ENCODE data around the gene GGT1.
"Not testable (repeated sequence)": the region's sequence is repeated elsewhere in the genome, so short reads cannot be mapped to it uniquely, and the experiment has no call there.

Gene GGT1

GRCh38 chr22:24602847-24603769, at the start of gene GGT1:
Gene GGT1 (plus strand): TSS chr22:24603193. CDS start chr22:24611082, 7,889 bp downstream.
- not testable (repeated sequence) for H3K27ac ChIP-seq (ENCODE audit: low read depth, low read length); H3K9me3 ChIP-seq (ENCODE audit: control insufficient read depth in 5 of 5, low read length in 5 of 5); H3K4me3 ChIP-seq (ENCODE audit: low read depth in 1 of 5, low read length in 5 of 5); H3K4me1 ChIP-seq (ENCODE audit: control insufficient read depth in 5 of 5, insufficient read depth in 5 of 5, low read length in 5 of 5); H3K9ac ChIP-seq (ENCODE audit: low read length in 5 of 5); H3K27me3 ChIP-seq (ENCODE audit: control insufficient read depth in 5 of 5, insufficient read depth in 4 of 5, low read length in 5 of 5); H3K36me3 ChIP-seq (ENCODE audit: control insufficient read depth in 5 of 5, insufficient read depth in 5 of 5, low read length in 5 of 5)

GRCh38 chr22:24553597-24554312, 49.2 kb upstream of the GGT1 start:
- peaks cover 19 to 61% (median 44%) of the 10 kb centered on the region in 5 donors for H3K4me1 ChIP-seq (ENCODE audit: control insufficient read depth in 5 of 5, insufficient read depth in 5 of 5, low read length in 5 of 5)
- peak overlapping the region; percentile 81 to 92 (median 92) for H3K4me3 ChIP-seq (ENCODE audit: low read depth in 1 of 5, low read length in 5 of 5)
- peak overlapping the region; percentile 84 to 98 (median 96) for H3K9ac ChIP-seq (ENCODE audit: low read length in 5 of 5)
- no peaks in the 10 kb centered on the region for H3K27me3 ChIP-seq (ENCODE audit: control insufficient read depth in 5 of 5, insufficient read depth in 4 of 5, low read length in 5 of 5)
- peak overlapping the region; percentile 96 for H3K27ac ChIP-seq (ENCODE audit: low read depth, low read length)
- H3K36me3 ChIP-seq (ENCODE audit: control insufficient read depth in 5 of 5, insufficient read depth in 5 of 5, low read length in 5 of 5), result peaks cover 7 to 37% (median 24%) of the 10 kb centered on the region in 5 donors
- no peaks in the 10 kb centered on the region for H3K9me3 ChIP-seq (ENCODE audit: control insufficient read depth in 5 of 5, low read length in 5 of 5)

GRCh38 chr22:24554313-24555164, 48.5 kb upstream of the GGT1 start, which contains the start of gene GUCD1:
Gene GUCD1 (minus strand): TSS chr22:24555138. CDS start chr22:24554991, 147 bp downstream.
- H3K36me3 ChIP-seq (ENCODE audit: control insufficient read depth in 5 of 5, insufficient read depth in 5 of 5, low read length in 5 of 5), result peaks cover 12 to 43% (median 28%) of the 10 kb centered on the region in 5 donors
- no peaks in the 10 kb centered on the region for H3K9me3 ChIP-seq (ENCODE audit: control insufficient read depth in 5 of 5, low read length in 5 of 5)
- no peaks in the 10 kb centered on the region for H3K27me3 ChIP-seq (ENCODE audit: control insufficient read depth in 5 of 5, insufficient read depth in 4 of 5, low read length in 5 of 5)

GRCh38 chr22:24555165-24556039, 47.6 kb upstream of the GGT1 start, which contains the start of gene SNRPD3:
Gene SNRPD3 (plus strand): TSS chr22:24555999. CDS start chr22:24557675, 1,676 bp downstream.
- H3K9ac ChIP-seq (ENCODE audit: low read length in 5 of 5), result peak within 1 kb of the TSS; percentile 92 to 98 (median 96)
- peaks cover 12 to 38% (median 29%) of the 10 kb centered on the region in 5 donors for H3K36me3 ChIP-seq (ENCODE audit: control insufficient read depth in 5 of 5, insufficient read depth in 5 of 5, low read length in 5 of 5)
- peak within 1 kb of the TSS; percentile 98 for H3K27ac ChIP-seq (ENCODE audit: low read depth, low read length)
- peak within 1 kb of the TSS; percentile 81 to 99 (median 96) for H3K4me3 ChIP-seq (ENCODE audit: low read depth in 1 of 5, low read length in 5 of 5)
- H3K4me1 ChIP-seq (ENCODE audit: control insufficient read depth in 5 of 5, insufficient read depth in 5 of 5, low read length in 5 of 5), result peaks cover 18 to 50% (median 46%) of the 10 kb centered on the region in 5 donors
- H3K27me3 ChIP-seq (ENCODE audit: control insufficient read depth in 5 of 5, insufficient read depth in 4 of 5, low read length in 5 of 5), result no peaks in the 10 kb centered on the region
- H3K9me3 ChIP-seq (ENCODE audit: control insufficient read depth in 5 of 5, low read length in 5 of 5), result no peaks in the 10 kb centered on the region

More at GRCh38 chr22:24554313-24555164, 48.5 kb upstream of the GGT1 start, which contains the start of gene GUCD1:
- Histone ChIP-seq H3K27ac (ENCODE audit: low read depth, low read length) (peak within 1 kb of the TSS; percentile 98), H3K4me3 (ENCODE audit: low read depth in 1 of 5, low read length in 5 of 5) (peak within 1 kb of the TSS; percentile 81 to 99 (median 96)), H3K4me1 (ENCODE audit: control insufficient read depth in 5 of 5, insufficient read depth in 5 of 5, low read length in 5 of 5) (peaks cover 19 to 58% (median 47%) of the 10 kb centered on the region in 5 donors), H3K9ac (ENCODE audit: low read length in 5 of 5) (peak within 1 kb of the TSS; percentile 92 to 98 (median 96))

DNA sequence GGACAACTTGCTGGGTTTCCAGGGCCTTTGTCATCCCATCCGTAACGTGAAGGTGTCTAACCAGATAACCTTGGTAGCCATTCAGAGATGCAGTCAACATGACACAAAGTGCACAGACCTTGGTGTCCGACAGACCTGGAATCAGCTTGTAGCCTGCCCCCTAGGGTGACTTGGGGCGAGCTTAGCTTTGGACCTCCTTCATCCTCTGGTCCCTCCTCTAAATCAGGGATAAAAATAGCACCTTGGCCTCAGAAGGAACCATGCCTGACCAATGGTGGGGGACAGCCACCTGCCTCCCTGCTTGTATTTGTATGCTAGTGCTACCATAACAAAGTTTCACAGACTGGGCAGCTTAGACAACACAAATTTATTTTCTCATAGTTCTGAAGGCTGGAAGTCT, 43.5 kb upstream of the GGT1 start:
- Histone ChIP-seq H3K9me3 (ENCODE audit: control insufficient read depth in 5 of 5, low read length in 5 of 5) (no peaks in the 10 kb centered on the region), H3K27ac (ENCODE audit: low read depth, low read length) (no peak overlapping the region), H3K9ac (ENCODE audit: low read length in 5 of 5) (peak overlapping the region in 1 of 5 donors; percentile 10), H3K36me3 (ENCODE audit: control insufficient read depth in 5 of 5, insufficient read depth in 5 of 5, low read length in 5 of 5) (peaks cover 15 to 44% (median 33%) of the 10 kb centered on the region in 5 donors), H3K4me3 (ENCODE audit: low read depth in 1 of 5, low read length in 5 of 5) (no peak overlapping the region), H3K4me1 (ENCODE audit: control insufficient read depth in 5 of 5, insufficient read depth in 5 of 5, low read length in 5 of 5) (peaks cover 7 to 32% (median 27%) of the 10 kb centered on the region in 5 donors), H3K27me3 (ENCODE audit: control insufficient read depth in 5 of 5, insufficient read depth in 4 of 5, low read length in 5 of 5) (no peaks in the 10 kb centered on the region)

GRCh38 chr22:24563246-24563645, 39.7 kb upstream of the GGT1 start:
- peaks cover 0 to 22% (median 17%) of the 10 kb centered on the region in 5 donors for H3K4me1 ChIP-seq (ENCODE audit: control insufficient read depth in 5 of 5, insufficient read depth in 5 of 5, low read length in 5 of 5)
- no peaks in the 10 kb centered on the region for H3K9me3 ChIP-seq (ENCODE audit: control insufficient read depth in 5 of 5, low read length in 5 of 5)
- no peak overlapping the region for H3K4me3 ChIP-seq (ENCODE audit: low read depth in 1 of 5, low read length in 5 of 5)
- H3K36me3 ChIP-seq (ENCODE audit: control insufficient read depth in 5 of 5, insufficient read depth in 5 of 5, low read length in 5 of 5), result peaks cover 11 to 51% (median 37%) of the 10 kb centered on the region in 5 donors
- no peaks in the 10 kb centered on the region for H3K27me3 ChIP-seq (ENCODE audit: control insufficient read depth in 5 of 5, insufficient read depth in 4 of 5, low read length in 5 of 5)
- peak overlapping the region; percentile 38 for H3K27ac ChIP-seq (ENCODE audit: low read depth, low read length)
- H3K9ac ChIP-seq (ENCODE audit: low read length in 5 of 5), result peak overlapping the region in 1 of 5 donors; percentile 48

- no peak overlapping the region for H3K4me3 ChIP-seq (ENCODE audit: low read depth in 1 of 5, low read length in 5 of 5)
- H3K27ac ChIP-seq (ENCODE audit: low read depth, low read length), result peak overlapping the region; percentile 38
- H3K4me1 ChIP-seq (ENCODE audit: control insufficient read depth in 5 of 5, insufficient read depth in 5 of 5, low read length in 5 of 5), result peaks cover 0 to 22% (median 14%) of the 10 kb centered on the region in 5 donors
- H3K36me3 ChIP-seq (ENCODE audit: control insufficient read depth in 5 of 5, insufficient read depth in 5 of 5, low read length in 5 of 5), result peaks cover 7 to 47% (median 34%) of the 10 kb centered on the region in 5 donors
- H3K27me3 ChIP-seq (ENCODE audit: control insufficient read depth in 5 of 5, insufficient read depth in 4 of 5, low read length in 5 of 5), result no peaks in the 10 kb centered on the region
- peak overlapping the region in 3 of 5 donors; percentile 10 to 61 (median 15) for H3K9ac ChIP-seq (ENCODE audit: low read length in 5 of 5)
- no peaks in the 10 kb centered on the region for H3K9me3 ChIP-seq (ENCODE audit: control insufficient read depth in 5 of 5, low read length in 5 of 5)
Observed at GRCh38 chr22:24564376-24565058, 38.5 kb upstream of the GGT1 start.

GRCh38 chr22:24565077-24565476, 37.9 kb upstream of the GGT1 start:
- no peak overlapping the region for H3K9ac ChIP-seq (ENCODE audit: low read length in 5 of 5)
- no peak overlapping the region for H3K4me3 ChIP-seq (ENCODE audit: low read depth in 1 of 5, low read length in 5 of 5)
- H3K27me3 ChIP-seq (ENCODE audit: control insufficient read depth in 5 of 5, insufficient read depth in 4 of 5, low read length in 5 of 5), result no peaks in the 10 kb centered on the region
- H3K9me3 ChIP-seq (ENCODE audit: control insufficient read depth in 5 of 5, low read length in 5 of 5), result no peaks in the 10 kb centered on the region
- no peak overlapping the region for H3K27ac ChIP-seq (ENCODE audit: low read depth, low read length)
- peaks cover 0 to 22% (median 13%) of the 10 kb centered on the region in 5 donors for H3K4me1 ChIP-seq (ENCODE audit: control insufficient read depth in 5 of 5, insufficient read depth in 5 of 5, low read length in 5 of 5)
- peaks cover 7 to 49% (median 36%) of the 10 kb centered on the region in 5 donors for H3K36me3 ChIP-seq (ENCODE audit: control insufficient read depth in 5 of 5, insufficient read depth in 5 of 5, low read length in 5 of 5)

Data from subcutaneous abdominal adipose tissue (tissue), 5 donors.